Mesendoderm (in vitro differentiated cells): ENCODE measurements around the gene TFAP2A.

Experiments
- DNase-seq: peaks from one replicate; pipeline ENCODE4 v3.0.0; 2013
- H2AK5ac ChIP-seq: 2 replicates; pipeline ENCODE4 v1.6.1; 2013; ENCODE audit warnings: low read length, inconsistent platforms
- H2BK120ac ChIP-seq: 2 replicates; pipeline ENCODE4 v1.6.1; 2013; ENCODE audit warnings: low read depth, mild to moderate bottlenecking, low read length, moderate library complexity, mixed read lengths
- H2BK15ac ChIP-seq: replicated peaks from 2 replicates; pipeline ENCODE4 v1.6.1; 2013; ENCODE audit warnings: low read depth, mild to moderate bottlenecking, moderate library complexity
- H2BK5ac ChIP-seq: 2 replicates; pipeline ENCODE4 v1.6.1; 2013; ENCODE audit warnings: low read length, inconsistent platforms
- H3K18ac ChIP-seq: 2 replicates; pipeline ENCODE4 v1.6.1; 2013; ENCODE audit warnings: mild to moderate bottlenecking, low read length, mixed read lengths
- H3K23ac ChIP-seq: one replicate; pipeline ENCODE4 v1.6.1; 2013; ENCODE audit warnings: low read length
- H3K27ac ChIP-seq: 2 replicates; pipeline ENCODE4 v1.5.1; 2013; ENCODE audit warnings: low read depth, mild to moderate bottlenecking, inconsistent platforms, low read length, moderate library complexity
- H3K27me3 ChIP-seq: 2 replicates; pipeline ENCODE4 v1.6.1; 2013; ENCODE audit warnings: low read length, control low read depth, mild to moderate bottlenecking, inconsistent platforms; ENCODE audit not compliant: insufficient read depth, poor library complexity
- H3K36me3 ChIP-seq: 2 replicates; pipeline ENCODE4 v1.6.1; 2013; ENCODE audit warnings: low read length, inconsistent platforms; ENCODE audit not compliant: control insufficient read depth, insufficient read depth
- H3K4ac ChIP-seq: one replicate; pipeline ENCODE4 v1.6.1; 2013; ENCODE audit warnings: low read depth, mild to moderate bottlenecking, low read length, moderate library complexity
- H3K4me1 ChIP-seq: 2 replicates; pipeline ENCODE4 v1.6.1; 2013; ENCODE audit warnings: low read depth, low read length, inconsistent platforms; ENCODE audit not compliant: control insufficient read depth
- H3K4me2 ChIP-seq: 2 replicates; pipeline ENCODE4 v1.6.1; 2013; ENCODE audit warnings: low read length
- H3K4me3 ChIP-seq: 2 replicates; pipeline ENCODE4 v1.5.1; 2013; ENCODE audit warnings: mild to moderate bottlenecking, low read length
- H3K56ac ChIP-seq: one replicate; pipeline ENCODE4 v1.6.1; 2013; ENCODE audit warnings: low read length
- H3K79me1 ChIP-seq: 2 replicates; pipeline ENCODE4 v1.6.1; 2013; ENCODE audit warnings: low read length, inconsistent platforms
- H3K79me2 ChIP-seq: 2 replicates; pipeline ENCODE4 v1.6.1; 2013; ENCODE audit warnings: mild to moderate bottlenecking, low read length; ENCODE audit not compliant: control insufficient read depth, insufficient read depth
- H3K9ac ChIP-seq: 2 replicates; pipeline ENCODE4 v1.6.1; 2013; ENCODE audit warnings: low read length, inconsistent platforms
- H4K5ac ChIP-seq: one replicate; pipeline ENCODE4 v1.6.1; 2013; ENCODE audit warnings: low read length
- H4K8ac ChIP-seq: one replicate; pipeline ENCODE4 v1.6.1; 2013; ENCODE audit warnings: low read depth, mild to moderate bottlenecking, control low read depth, low read length, moderate library complexity
- WGBS: extraction: QIAGEN DNeasy Blood & Tissue Kit; methylation state at CpG from one replicate; pipeline ENCODE4 v1.1.7; 2013; ENCODE audit warnings: low lambda C conversion rate, missing lambda C conversion rate; ENCODE audit not compliant: insufficient coverage; ENCODE audit errors: extremely low coverage; 5-methylcytosine and 5-hydroxymethylcytosine counted together

TFAP2A gene

GRCh38 chr6:10382322-10382721 is 32.6 kb downstream of the TFAP2A start:
- no peak for DNase-seq
- no peak overlapping the region for H2AK5ac ChIP-seq
- H3K4me1 ChIP-seq = no peaks in the 10 kb centered on the region
- H3K4me3 ChIP-seq = no peak overlapping the region
- H3K79me1 ChIP-seq = no peaks in the 10 kb centered on the region
- no peak overlapping the region for H4K8ac ChIP-seq
- H3K23ac ChIP-seq = no peak overlapping the region
- no peak overlapping the region for H3K56ac ChIP-seq
- WGBS = no CpG with 5 or more reads among the region's 15 CpGs
- no peaks in the 10 kb centered on the region for H3K36me3 ChIP-seq
- H3K79me2 ChIP-seq = no peaks in the 10 kb centered on the region
- H2BK120ac ChIP-seq = no peak overlapping the region
- H3K27ac ChIP-seq = no peak overlapping the region
- no peak overlapping the region for H3K4ac ChIP-seq
- no peak overlapping the region for H3K9ac ChIP-seq
- no peak overlapping the region for H3K18ac ChIP-seq
- peaks cover 38% of the 10 kb centered on the region for H3K27me3 ChIP-seq
- H4K5ac ChIP-seq = no peak overlapping the region
- H3K4me2 ChIP-seq = no peak overlapping the region
- no peak overlapping the region for H2BK15ac ChIP-seq
- H2BK5ac ChIP-seq = no peak overlapping the region

GRCh38 chr6:10381830-10382208 is 33.1 kb downstream of the TFAP2A start:
- H3K36me3 ChIP-seq = no peaks in the 10 kb centered on the region
- no peak overlapping the region for H4K5ac ChIP-seq
- H3K4me1 ChIP-seq = no peaks in the 10 kb centered on the region
- no peak overlapping the region for H2BK5ac ChIP-seq
- no peak overlapping the region for H3K56ac ChIP-seq
- no peak overlapping the region for H3K9ac ChIP-seq
- H3K4ac ChIP-seq = no peak overlapping the region
- no peak overlapping the region for H4K8ac ChIP-seq
- no peak overlapping the region for H3K27ac ChIP-seq
- peak overlapping the region; percentile 39 for H3K4me2 ChIP-seq
- WGBS = no CpG with 5 or more reads among the region's 26 CpGs
- no peak overlapping the region for H2BK120ac ChIP-seq
- DNase-seq = no peak
- H3K18ac ChIP-seq = no peak overlapping the region
- no peak overlapping the region for H2AK5ac ChIP-seq
- no peak overlapping the region for H2BK15ac ChIP-seq
- H3K23ac ChIP-seq = no peak overlapping the region
- no peak overlapping the region for H3K4me3 ChIP-seq
- no peaks in the 10 kb centered on the region for H3K79me2 ChIP-seq
- no peaks in the 10 kb centered on the region for H3K79me1 ChIP-seq
- H3K27me3 ChIP-seq = peaks cover 33% of the 10 kb centered on the region

- Histone ChIP-seq H2BK15ac (no peak overlapping the region), H2AK5ac (no peak overlapping the region), H4K8ac (no peak overlapping the region), H4K5ac (no peak overlapping the region), H3K9ac (peak overlapping the region; percentile 40), H3K79me1 (no peaks in the 10 kb centered on the region), H3K27me3 (peaks cover 28% of the 10 kb centered on the region), H3K4me3 (no peak overlapping the region), H3K4ac (no peak overlapping the region), H3K56ac (no peak overlapping the region), H2BK120ac (no peak overlapping the region), H3K23ac (no peak overlapping the region), H2BK5ac (no peak overlapping the region), H3K18ac (no peak overlapping the region), H3K4me2 (peak overlapping the region; percentile 39), H3K4me1 (no peaks in the 10 kb centered on the region), H3K27ac (no peak overlapping the region), H3K79me2 (no peaks in the 10 kb centered on the region), H3K36me3 (no peaks in the 10 kb centered on the region)
- peak; percentile 88 for DNase-seq
- WGBS = no CpG with 5 or more reads among the region's 34 CpGs
Observed at GRCh38 chr6:10381133-10381829, 33.6 kb downstream of the TFAP2A start.

- no peak overlapping the region for H4K8ac ChIP-seq
- no peak overlapping the region for H2BK120ac ChIP-seq
- no peaks in the 10 kb centered on the region for H3K79me2 ChIP-seq
- no peak overlapping the region for H2BK5ac ChIP-seq
- no peak overlapping the region for H3K4ac ChIP-seq
- H3K27me3 ChIP-seq = no peaks in the 10 kb centered on the region
- no peak overlapping the region for H3K4me2 ChIP-seq
- no peaks in the 10 kb centered on the region for H3K4me1 ChIP-seq
- no peak overlapping the region for H2AK5ac ChIP-seq
- no peaks in the 10 kb centered on the region for H3K36me3 ChIP-seq
- H3K4me3 ChIP-seq = no peak overlapping the region
- H3K79me1 ChIP-seq = no peaks in the 10 kb centered on the region
- H3K27ac ChIP-seq = no peak overlapping the region
- no peak overlapping the region for H4K5ac ChIP-seq
- no peak overlapping the region for H3K56ac ChIP-seq
- no peak overlapping the region for H3K9ac ChIP-seq
- H2BK15ac ChIP-seq = no peak overlapping the region
- no peak for DNase-seq
- H3K18ac ChIP-seq = no peak overlapping the region
- H3K23ac ChIP-seq = no peak overlapping the region
- WGBS = no CpG with 5 or more reads among the region's 4 CpGs
Observed at GRCh38 chr6:10375391-10375969, 39.4 kb downstream of the TFAP2A start.

- Histone ChIP-seq H3K27ac (no peak overlapping the region), H2AK5ac (no peak overlapping the region), H3K79me1 (no peaks in the 10 kb centered on the region), H3K36me3 (no peaks in the 10 kb centered on the region), H3K4me2 (no peak overlapping the region), H4K8ac (no peak overlapping the region), H3K4me3 (no peak overlapping the region), H4K5ac (no peak overlapping the region), H3K23ac (no peak overlapping the region), H2BK120ac (no peak overlapping the region), H3K79me2 (no peaks in the 10 kb centered on the region), H3K4me1 (no peaks in the 10 kb centered on the region), H3K4ac (no peak overlapping the region), H3K27me3 (no peaks in the 10 kb centered on the region), H3K18ac (no peak overlapping the region), H2BK15ac (no peak overlapping the region), H2BK5ac (no peak overlapping the region), H3K56ac (no peak overlapping the region), H3K9ac (no peak overlapping the region)
- no CpG with 5 or more reads among the region's 3 CpGs for WGBS
- no peak for DNase-seq
Observed at GRCh38 chr6:10373642-10374359, 41.1 kb downstream of the TFAP2A start.
